ENCODE results near the gene PCDHB8.
"Not testable (repeated sequence)": the region's sequence is repeated elsewhere in the genome, so short reads cannot be mapped to it uniquely, and the experiment has no call there.

PCDHB8 gene

DNA sequence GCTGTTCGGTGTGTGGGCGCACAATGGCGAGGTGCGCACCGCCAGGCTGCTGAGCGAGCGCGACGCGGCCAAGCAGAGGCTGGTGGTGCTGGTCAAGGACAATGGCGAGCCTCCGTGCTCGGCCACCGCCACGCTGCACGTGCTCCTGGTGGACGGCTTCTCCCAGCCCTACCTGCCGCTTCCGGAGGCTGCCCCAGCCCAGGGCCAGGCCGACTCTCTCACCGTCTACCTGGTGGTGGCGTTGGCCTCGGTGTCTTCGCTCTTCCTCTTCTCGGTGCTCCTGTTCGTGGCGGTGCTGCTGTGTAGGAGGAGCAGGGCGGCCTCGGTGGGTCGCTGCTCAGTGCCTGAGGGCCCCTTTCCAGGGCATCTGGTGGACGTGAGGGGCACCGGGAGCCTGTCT, 2.3 kb downstream of the PCDHB8 start:
- H3K9me3 ChIP-seq (ENCODE audit: control insufficient read depth, low read length): peaks cover 72% of the 10 kb centered on the region
- H3K4me2 ChIP-seq (ENCODE audit: low read length, poor library complexity, severe bottlenecking); H3K23ac ChIP-seq (ENCODE audit: low read length in 2 of 2); H4K8ac ChIP-seq (ENCODE audit: low read length); H3K9ac ChIP-seq (ENCODE audit: low read length); H3K79me1 ChIP-seq (replicated peaks; ENCODE audit: low read length, poor library complexity, severe bottlenecking); H3K18ac ChIP-seq (ENCODE audit: low read depth in 1 of 2, low read length in 2 of 2); H3K27ac ChIP-seq (ENCODE audit: low read length, poor library complexity, severe bottlenecking); H3K27me3 ChIP-seq (ENCODE audit: control insufficient read depth in 1 of 2, insufficient read depth in 1 of 2, low read length in 2 of 2); H2AFZ ChIP-seq (ENCODE audit: low read depth, low read length); H3K4ac ChIP-seq (ENCODE audit: low read depth in 1 of 2, low read length in 2 of 2); H2BK12ac ChIP-seq (ENCODE audit: low read length in 2 of 2); H3K14ac ChIP-seq (ENCODE audit: low read length in 2 of 2); H2BK15ac ChIP-seq (ENCODE audit: low read depth, poor library complexity, severe bottlenecking); H3K36me3 ChIP-seq (ENCODE audit: control insufficient read depth in 1 of 2, insufficient read depth in 2 of 2, low read depth in 1 of 2, low read length in 2 of 2); H3K4me3 ChIP-seq (ENCODE audit: insufficient read depth in 1 of 2, low read depth in 1 of 2, low read length in 2 of 2); H2BK120ac ChIP-seq (ENCODE audit: low read depth, low read length); H2BK5ac ChIP-seq (ENCODE audit: low read depth, low read length, poor library complexity, severe bottlenecking); H3K4me1 ChIP-seq (ENCODE audit: control insufficient read depth, insufficient read depth, low read depth, low read length); H4K91ac ChIP-seq (ENCODE audit: low read length); DNase-seq; H2AK5ac ChIP-seq (ENCODE audit: low read length, severe bottlenecking): not testable (repeated sequence)
- WGBS: 82% methylated on average over 20 of the region's 32 CpGs

DNA sequence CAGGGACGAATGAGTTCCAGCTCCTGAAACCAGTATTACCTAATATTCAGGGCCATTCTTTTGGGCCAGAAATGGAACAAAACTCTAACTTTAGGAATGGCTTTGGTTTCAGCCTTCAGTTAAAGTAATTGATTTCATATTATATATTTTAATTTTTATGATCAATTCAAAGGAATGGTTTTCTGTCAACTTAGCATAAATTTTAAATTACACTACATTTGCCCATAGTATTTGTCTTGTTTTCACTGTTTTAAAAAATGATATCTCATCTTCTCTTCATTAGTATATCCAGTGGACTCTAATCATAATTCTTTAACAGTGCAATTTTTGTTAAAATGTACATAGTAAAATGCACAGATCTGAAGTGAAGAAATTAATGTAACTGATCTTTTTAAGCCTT, 2.7 kb downstream of the PCDHB8 start:
- Histone ChIP-seq H3K4me3 (ENCODE audit: insufficient read depth in 1 of 2, low read depth in 1 of 2, low read length in 2 of 2) (no peak overlapping the region), H3K27me3 (ENCODE audit: control insufficient read depth in 1 of 2, insufficient read depth in 1 of 2, low read length in 2 of 2) (no peaks in the 10 kb centered on the region), H2BK12ac (ENCODE audit: low read length in 2 of 2) (no peak overlapping the region), H2BK5ac (ENCODE audit: low read depth, low read length, poor library complexity, severe bottlenecking) (no peak overlapping the region), H3K4me1 (ENCODE audit: control insufficient read depth, insufficient read depth, low read depth, low read length) (no peaks in the 10 kb centered on the region), H2AFZ (ENCODE audit: low read depth, low read length) (no peak overlapping the region), H3K23ac (ENCODE audit: low read length in 2 of 2) (no peak overlapping the region), H2BK120ac (ENCODE audit: low read depth, low read length) (no peak overlapping the region), H2AK5ac (ENCODE audit: low read length, severe bottlenecking) (no peak overlapping the region), H3K14ac (ENCODE audit: low read length in 2 of 2) (no peak overlapping the region), H3K9me3 (ENCODE audit: control insufficient read depth, low read length) (peaks cover 68% of the 10 kb centered on the region), H3K36me3 (ENCODE audit: control insufficient read depth in 1 of 2, insufficient read depth in 2 of 2, low read depth in 1 of 2, low read length in 2 of 2) (no peaks in the 10 kb centered on the region), H3K4ac (ENCODE audit: low read depth in 1 of 2, low read length in 2 of 2) (no peak overlapping the region), H3K4me2 (ENCODE audit: low read length, poor library complexity, severe bottlenecking) (no peak overlapping the region), H4K91ac (ENCODE audit: low read length) (no peak overlapping the region), H3K27ac (ENCODE audit: low read length, poor library complexity, severe bottlenecking) (no peak overlapping the region), H4K8ac (ENCODE audit: low read length) (no peak overlapping the region), H3K18ac (ENCODE audit: low read depth in 1 of 2, low read length in 2 of 2) (no peak overlapping the region), H2BK15ac (ENCODE audit: low read depth, poor library complexity, severe bottlenecking) (no peak overlapping the region), H3K79me1 (replicated peaks; ENCODE audit: low read length, poor library complexity, severe bottlenecking) (no peaks in the 10 kb centered on the region), H3K9ac (ENCODE audit: low read length) (no peak overlapping the region)
- DNase-seq: no peak
- no CpG with 5 or more reads among the region's 1 CpG for WGBS

DNA sequence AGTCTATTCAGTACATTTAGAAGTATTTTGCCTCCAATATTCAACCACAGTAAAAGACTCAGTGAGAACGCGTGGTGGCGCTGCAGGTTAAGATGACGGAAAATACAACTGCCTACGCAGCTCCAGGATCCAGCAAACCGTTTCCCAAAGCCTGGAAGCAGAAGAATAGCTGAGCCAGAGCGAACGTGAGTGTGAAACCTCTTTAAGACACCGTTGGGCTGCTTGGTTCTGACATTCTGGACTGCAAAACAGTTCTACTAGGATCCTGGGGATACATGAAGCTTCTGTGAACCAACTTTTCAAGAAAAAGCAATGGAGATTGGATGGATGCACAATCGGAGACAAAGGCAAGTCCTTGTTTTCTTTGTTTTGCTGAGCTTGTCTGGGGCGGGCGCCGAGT, 4.7 kb downstream of the PCDHB8 start, which contains the start of gene PCDHB16:
Gene PCDHB16, plus strand, starts transcription at position 140 of the 400 bp plus-strand sequence. Its CDS starts 173 bp downstream, at position 313.
- Histone ChIP-seq H3K27ac (ENCODE audit: low read length, poor library complexity, severe bottlenecking) (no peak within 1 kb of the TSS), H2BK15ac (ENCODE audit: low read depth, poor library complexity, severe bottlenecking) (no peak within 1 kb of the TSS), H3K27me3 (ENCODE audit: control insufficient read depth in 1 of 2, insufficient read depth in 1 of 2, low read length in 2 of 2) (no peaks in the 10 kb centered on the region), H4K91ac (ENCODE audit: low read length) (no peak within 1 kb of the TSS), H2BK120ac (ENCODE audit: low read depth, low read length) (no peak within 1 kb of the TSS), H4K8ac (ENCODE audit: low read length) (no peak within 1 kb of the TSS), H2AK5ac (ENCODE audit: low read length, severe bottlenecking) (no peak within 1 kb of the TSS), H3K4ac (ENCODE audit: low read depth in 1 of 2, low read length in 2 of 2) (no peak within 1 kb of the TSS), H3K4me3 (ENCODE audit: insufficient read depth in 1 of 2, low read depth in 1 of 2, low read length in 2 of 2) (peak within 1 kb of the TSS in 1 of 2 experiments; percentile 57), H3K4me1 (ENCODE audit: control insufficient read depth, insufficient read depth, low read depth, low read length) (no peaks in the 10 kb centered on the region), H2AFZ (ENCODE audit: low read depth, low read length) (no peak within 1 kb of the TSS), H2BK5ac (ENCODE audit: low read depth, low read length, poor library complexity, severe bottlenecking) (no peak within 1 kb of the TSS), H2BK12ac (ENCODE audit: low read length in 2 of 2) (no peak within 1 kb of the TSS), H3K9ac (ENCODE audit: low read length) (peak within 1 kb of the TSS; percentile 73), H3K18ac (ENCODE audit: low read depth in 1 of 2, low read length in 2 of 2) (no peak within 1 kb of the TSS), H3K23ac (ENCODE audit: low read length in 2 of 2) (no peak within 1 kb of the TSS), H3K9me3 (ENCODE audit: control insufficient read depth, low read length) (peaks cover 53% of the 10 kb centered on the region), H3K79me1 (replicated peaks; ENCODE audit: low read length, poor library complexity, severe bottlenecking) (no peaks in the 10 kb centered on the region), H3K36me3 (ENCODE audit: control insufficient read depth in 1 of 2, insufficient read depth in 2 of 2, low read depth in 1 of 2, low read length in 2 of 2) (no peaks in the 10 kb centered on the region), H3K4me2 (ENCODE audit: low read length, poor library complexity, severe bottlenecking) (no peak within 1 kb of the TSS), H3K14ac (ENCODE audit: low read length in 2 of 2) (no peak within 1 kb of the TSS)
- DNase-seq: no peak
- WGBS: 51% methylated on average over 13 of the region's 13 CpGs

DNA sequence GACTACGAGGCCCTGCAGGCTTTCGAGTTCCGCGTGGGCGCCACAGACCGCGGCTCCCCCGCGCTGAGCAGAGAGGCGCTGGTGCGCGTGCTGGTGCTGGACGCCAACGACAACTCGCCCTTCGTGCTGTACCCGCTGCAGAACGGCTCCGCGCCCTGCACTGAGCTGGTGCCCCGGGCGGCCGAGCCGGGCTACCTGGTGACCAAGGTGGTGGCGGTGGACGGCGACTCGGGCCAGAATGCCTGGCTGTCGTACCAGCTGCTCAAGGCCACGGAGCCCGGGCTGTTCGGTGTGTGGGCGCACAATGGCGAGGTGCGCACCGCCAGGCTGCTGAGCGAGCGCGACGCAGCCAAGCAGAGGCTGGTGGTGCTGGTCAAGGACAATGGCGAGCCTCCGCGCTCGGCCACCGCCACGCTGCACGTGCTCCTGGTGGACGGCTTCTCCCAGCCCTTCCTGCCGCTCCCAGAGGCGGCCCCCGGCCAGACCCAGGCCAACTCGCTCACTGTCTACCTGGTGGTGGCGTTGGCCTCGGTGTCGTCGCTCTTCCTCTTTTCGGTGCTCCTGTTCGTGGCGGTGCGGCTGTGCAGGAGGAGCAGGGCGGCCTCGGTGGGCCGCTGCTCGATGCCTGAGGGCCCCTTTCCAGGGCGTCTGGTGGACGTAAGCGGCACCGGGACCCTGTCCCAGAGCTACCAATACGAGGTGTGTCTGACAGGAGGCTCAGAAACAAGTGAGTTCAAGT, 6.7 kb downstream of the PCDHB8 start:
- not testable (repeated sequence) for H3K36me3 ChIP-seq (ENCODE audit: control insufficient read depth in 1 of 2, insufficient read depth in 2 of 2, low read depth in 1 of 2, low read length in 2 of 2); DNase-seq; H3K4me2 ChIP-seq (ENCODE audit: low read length, poor library complexity, severe bottlenecking); H3K27me3 ChIP-seq (ENCODE audit: control insufficient read depth in 1 of 2, insufficient read depth in 1 of 2, low read length in 2 of 2); H4K8ac ChIP-seq (ENCODE audit: low read length); H4K91ac ChIP-seq (ENCODE audit: low read length); H2BK5ac ChIP-seq (ENCODE audit: low read depth, low read length, poor library complexity, severe bottlenecking); H3K4me1 ChIP-seq (ENCODE audit: control insufficient read depth, insufficient read depth, low read depth, low read length); H3K14ac ChIP-seq (ENCODE audit: low read length in 2 of 2); H2AK5ac ChIP-seq (ENCODE audit: low read length, severe bottlenecking); H3K27ac ChIP-seq (ENCODE audit: low read length, poor library complexity, severe bottlenecking); H2AFZ ChIP-seq (ENCODE audit: low read depth, low read length); H3K4me3 ChIP-seq (ENCODE audit: insufficient read depth in 1 of 2, low read depth in 1 of 2, low read length in 2 of 2); H2BK15ac ChIP-seq (ENCODE audit: low read depth, poor library complexity, severe bottlenecking); H3K4ac ChIP-seq (ENCODE audit: low read depth in 1 of 2, low read length in 2 of 2); H2BK120ac ChIP-seq (ENCODE audit: low read depth, low read length); H3K18ac ChIP-seq (ENCODE audit: low read depth in 1 of 2, low read length in 2 of 2); H3K23ac ChIP-seq (ENCODE audit: low read length in 2 of 2); H3K79me1 ChIP-seq (replicated peaks; ENCODE audit: low read length, poor library complexity, severe bottlenecking); H3K9ac ChIP-seq (ENCODE audit: low read length); H2BK12ac ChIP-seq (ENCODE audit: low read length in 2 of 2)
- H3K9me3 ChIP-seq (ENCODE audit: control insufficient read depth, low read length): peaks cover 40% of the 10 kb centered on the region
- 96% methylated on average over 21 of the region's 69 CpGs for WGBS
